HepG2 (cell line): ENCODE measurements around the gene RARA. TPM values are rescaled to one million over a fixed set of nuclear protein-coding genes. Genes with fewer than 3 reads are reported as not detected.

ENCODE experiments used
- ATAC-seq: fragments of 200-7000 bp; cut with Tn5 transposase; 3 replicates; pipeline ENCODE4 v1.9.1; 2020; ENCODE audit warnings: mild to moderate bottlenecking, moderate library complexity
- BruUV-seq: library from RNA; stranded (reverse); fragments of 400-500 nt; replicated peaks from 2 replicates; lab custom pipeline; 2021; lab: Mats Ljungman, UMichigan
- CTCF ChIA-PET: fragments of 300-600 bp; formaldehyde crosslinking; extraction: SDS; loops from one replicate; lab custom pipeline; 2021; ENCODE audit warnings: low total read pairs, inconsistent platforms, low intra/inter-chr PET ratio; lab: Yijun Ruan, JAX
- POLR2A ChIA-PET: fragments of 350-600 bp; sonication (Branson Sonifier 250); formaldehyde crosslinking; loops from one replicate; lab custom pipeline; 2020; ENCODE audit warnings: antibody characterized with exemption, inconsistent platforms; lab: Yijun Ruan, JAX
- DNase-seq: peaks from one replicate; pipeline ENCODE4 v3.0.0-alpha.2; 2015; ENCODE audit warnings: low spot score
- FAIRE-seq: peaks from 3 replicates; lab custom pipeline; 2011; peaks lifted over from hg19 to GRCh38; lab: Jason Lieb, UNC
- H2AFZ ChIP-seq: one replicate; pipeline ENCODE4 v1.6.1; 2011; ENCODE audit warnings: low read length, inconsistent platforms
- H3K27ac ChIP-seq: fragments of 300-600 bp; 3 replicates; pipeline ENCODE4 v1.8.0; 2011; ENCODE audit warnings: mixed run types, mild to moderate bottlenecking, mixed read lengths, low read length, inconsistent platforms; ENCODE audit not compliant: insufficient read depth; ENCODE audit errors: extremely low read length
- H3K27me3 ChIP-seq, 2 experiments: fragments of 200-600 bp in 1 of 2; 2 replicates in 1 of 2; 3 replicates in 1 of 2; pipeline versions ENCODE4 v1.6.0 to v1.8.0; 2011; ENCODE audit warnings: low read length in 2 of 2, mild to moderate bottlenecking in 2 of 2, moderate library complexity in 2 of 2, inconsistent platforms in 1 of 2; ENCODE audit not compliant: insufficient read depth in 2 of 2, control insufficient read depth in 1 of 2
- H3K36me3 ChIP-seq, 2 experiments: fragments of 200-600 bp in 1 of 2; replicated peaks in 1 of 2; 2 replicates in 1 of 2; 3 replicates in 1 of 2; pipeline versions ENCODE4 v1.5.1 to v1.8.0; 2011; ENCODE audit warnings: low read length in 2 of 2, inconsistent platforms in 1 of 2; ENCODE audit not compliant: insufficient read depth in 2 of 2, control insufficient read depth in 1 of 2
- H3K4me1 ChIP-seq: 2 replicates; pipeline ENCODE4 v1.5.1; 2012; ENCODE audit warnings: low read length, inconsistent platforms; ENCODE audit not compliant: insufficient read depth
- H3K4me2 ChIP-seq: 2 replicates; pipeline ENCODE4 v1.6.0; 2011; ENCODE audit warnings: low read depth, low read length, inconsistent platforms
- H3K4me3 ChIP-seq, 3 experiments: fragments of 200-600 bp in 1 of 3; sonication (generic), shearing (Covaris generic) in 1 of 3; replicated peaks in 1 of 3; 2 replicates each; pipeline ENCODE4 v1.5.1; 2011 to 2016; ENCODE audit warnings: low read length in 3 of 3, inconsistent platforms in 2 of 3, low read depth in 2 of 3, mild to moderate bottlenecking in 2 of 3, control low read depth in 1 of 3, mixed read lengths in 1 of 3; ENCODE audit not compliant: insufficient read depth in 1 of 3
- H3K79me2 ChIP-seq: one replicate; pipeline ENCODE4 v1.6.1; 2011; ENCODE audit warnings: low read length, inconsistent platforms; ENCODE audit not compliant: insufficient read depth
- H3K9ac ChIP-seq: 2 replicates; pipeline ENCODE4 v1.6.0; 2011; ENCODE audit warnings: mild to moderate bottlenecking, low read depth, low read length, inconsistent platforms; ENCODE audit not compliant: insufficient read depth
- H3K9me3 ChIP-seq: 2 replicates; pipeline ENCODE4 v1.5.1; 2012; ENCODE audit warnings: mild to moderate bottlenecking, low read length
- H4K20me1 ChIP-seq: 2 replicates; pipeline ENCODE4 v1.6.0; 2011; ENCODE audit warnings: inconsistent platforms, mild to moderate bottlenecking, low read length, moderate library complexity; ENCODE audit not compliant: insufficient read depth
- DR1 ChIP-seq: sonication (generic); formaldehyde crosslinking; IDR thresholded peaks from 2 replicates; pipeline ENCODE4 v1.8.0; 2021; ENCODE audit warnings: mild to moderate bottlenecking, missing genetic modification reagents, inconsistent platforms
- GATAD1 ChIP-seq: IDR thresholded peaks from 2 replicates; pipeline ENCODE4 v1.6.1; 2016; ENCODE audit warnings: missing genetic modification reagents, missing compliant biosample characterization
- HNRNPH1 ChIP-seq: fragments of 200-400 bp; formaldehyde crosslinking; optimal IDR thresholded peaks from 2 replicates; pipeline ENCODE3; 2017; ENCODE audit warnings: mild to moderate bottlenecking, low read depth, low read length
- ZGPAT ChIP-seq: IDR thresholded peaks from 2 replicates; pipeline ENCODE4 v1.6.1; 2016; ENCODE audit warnings: mild to moderate bottlenecking
- ZMYM3 ChIP-seq: sonication (generic); formaldehyde crosslinking; IDR thresholded peaks from 2 replicates; pipeline ENCODE4 v1.5.1; 2020; ENCODE audit warnings: mild to moderate bottlenecking, missing genetic modification reagents
- ZNF281 ChIP-seq: sonication (generic); formaldehyde crosslinking; IDR thresholded peaks from 2 replicates; pipeline ENCODE4 v1.4.0; 2020; ENCODE audit warnings: missing genetic modification reagents, borderline replicate concordance
- ZNF496 ChIP-seq: sonication (generic); formaldehyde crosslinking; IDR thresholded peaks from 2 replicates; pipeline ENCODE4 v1.8.1; 2023; ENCODE audit warnings: mild to moderate bottlenecking, moderate library complexity, missing genetic modification reagents; ENCODE audit not compliant: insufficient replicate concordance
- ZNF740 ChIP-seq: sonication (generic); formaldehyde crosslinking; IDR thresholded peaks from 2 replicates; pipeline ENCODE4 v1.4.0; 2020; ENCODE audit warnings: missing genetic modification reagents
- WGBS: methylation state at CpG from one replicate; pipeline ENCODE4 v1.1.6; 2017; ENCODE audit warnings: low lambda C conversion rate; 5-methylcytosine and 5-hydroxymethylcytosine counted together
- in situ Hi-C: cut with HindIII; loops from 2 replicates; pipeline ENCODE4 v1.10.0; 2017; ENCODE audit warnings: low pct_unique_long_range_greater_than_20kb; ENCODE audit not compliant: extremely low pct_ligation_motif_present
- intact Hi-C: fragments of 100-400 bp; cut with micrococcal nuclease; formaldehyde crosslinking; loops from one replicate; pipeline ENCODE4 v1.10.0; 2022; ENCODE audit not compliant: unreplicated experiment
- polyA plus RNA-seq, 8 experiments: library from polyadenylated mRNA; depleted of rRNA in 3 of 8; stranded (reverse) in 7 of 8; unstranded in 1 of 8; fragments of >200 nt; fragmentation: Illumina TruSeq in 4 of 8; extraction: Trizol in 4 of 8; gene quantifications; 2 replicates each; pipeline versions ENCODE4 v1.2.1 to v1.2.3, GENCODE V29; 2011 to 2016; ENCODE audit warnings: low read depth in 4 of 8, missing spikeins in 1 of 8, mixed read lengths in 1 of 8; ENCODE audit not compliant: insufficient read depth in 1 of 8
- total RNA-seq, 5 experiments: library from RNA; depleted of rRNA; stranded (reverse); fragments of >200 nt; fragmentation: Illumina TruSeq; extraction: Trizol; gene quantifications; 2 replicates each; pipeline ENCODE4 v1.2.3, GENCODE V29; 2016; ENCODE audit warnings: low read depth in 1 of 5

Gene RARA
- total and polyA plus RNA-seq, 2 of the 13 experiments (the other 11 are each of a cell fraction or from before 2014, with no cell fraction given) = 6.4 to 8.6 TPM

- ATAC-seq (no peak), DNase-seq (no peak), FAIRE-seq (no peak)
- POLR2A ChIA-PET = interaction anchor here (0.8 to 6.6 kb wide), 6 partner anchors 9 to 33 kb away, joined by 4 to 48 read pairs (median 14); no protein-coding TSS in a partner anchor
- Histone ChIP-seq H3K9me3 (no peaks in the 10 kb centered on the region), H3K27ac (no peak overlapping the region), H3K27me3 (no peaks in the 10 kb centered on the region), H4K20me1 (peaks cover 16% of the 10 kb centered on the region), H3K4me1 (peaks cover 46% of the 10 kb centered on the region), H3K4me3 (no peak overlapping the region; a peak in 1 of 6 replicates), H3K4me2 (0 out of 2 replicates have a peak overlapping the region, but pooled peaks have one; percentile 73), H3K9ac (no peak overlapping the region), H3K79me2 (peaks cover 20% of the 10 kb centered on the region), H3K36me3 (peaks cover 0 to 1% of the 10 kb centered on the region in 2 experiments; a peak in 1 of 5 replicates), H2AFZ (no peak overlapping the region)
- TF ChIP-seq HNRNPH1 = no peak
- no peak for TF ChIP-seq GATAD1 (CRISPR knock-in tag)
- no peak for TF ChIP-seq ZGPAT (CRISPR knock-in tag)
- no peak for TF ChIP-seq DR1
- no peak for TF ChIP-seq ZNF281 (CRISPR knock-in tag)
- no peak for TF ChIP-seq ZNF496 (CRISPR knock-in tag)
- TF ChIP-seq ZNF740 (CRISPR knock-in tag) = no peak
- peak; percentile 73 for TF ChIP-seq ZMYM3 (CRISPR knock-in tag)
- 100% methylated on average over 1 of the region's 1 CpG for WGBS
- intact Hi-C loops = no loop called here
- BruUV-seq = no TSS peak
- CTCF ChIA-PET = interaction anchor here (1.3 kb wide), 1 partner anchor 15 kb away, joined by 3 read pairs; no protein-coding TSS in a partner anchor
- in situ Hi-C loops = no loop called here
Observed at GRCh38 chr17:40340327-40340726, 31.3 kb downstream of the RARA start.
